HG02943 (cell line): ENCODE measurements around the gene PPFIBP2.

Experiments
- ATAC-seq: cut with Tn5 transposase; IDR thresholded peaks from one replicate; pipeline ENCODE4 v1.9.1; 2021; ENCODE audit warnings: mild to moderate bottlenecking, low read depth, moderate library complexity; ENCODE audit not compliant: unreplicated experiment

Gene PPFIBP2

GRCh38 chr11:7574491-7575130 lies 60.8 kb downstream of the PPFIBP2 start:
- no peak for ATAC-seq

- no peak for ATAC-seq
These were observed 62.3 kb downstream of the PPFIBP2 start for GRCh38 chr11:7575841-7576725.

DNA sequence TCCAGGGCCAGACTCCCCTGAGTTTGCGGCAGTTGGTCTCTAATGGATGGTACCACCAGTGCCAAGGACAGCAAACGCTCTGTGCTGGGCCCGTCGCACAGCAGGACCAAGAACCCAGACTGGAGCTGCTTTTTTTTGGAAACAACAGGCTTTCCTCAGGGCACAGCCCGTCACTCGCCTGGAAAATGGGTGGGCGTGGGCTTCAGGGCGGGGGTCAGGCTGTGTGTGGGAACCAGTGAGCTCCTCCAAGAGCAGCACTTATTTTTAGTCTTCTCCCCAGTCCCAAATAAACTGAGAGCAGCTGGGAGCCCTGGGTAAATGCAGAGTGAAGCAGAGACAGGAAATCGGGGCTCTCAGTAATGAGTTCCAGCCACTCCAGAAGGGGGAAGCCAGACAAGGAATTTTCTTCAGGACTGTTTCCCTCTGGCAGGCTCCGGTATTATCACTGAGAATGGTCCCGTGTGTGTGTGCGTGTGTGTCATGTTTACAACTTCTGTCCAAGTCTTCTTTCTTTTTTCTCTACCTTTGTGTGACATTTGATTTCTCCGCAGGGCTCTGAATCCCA lies 63.0 kb downstream of the PPFIBP2 start:
- no peak for ATAC-seq

- no peak for ATAC-seq
These were observed 63.7 kb downstream of the PPFIBP2 start for GRCh38 chr11:7577291-7578190.

DNA sequence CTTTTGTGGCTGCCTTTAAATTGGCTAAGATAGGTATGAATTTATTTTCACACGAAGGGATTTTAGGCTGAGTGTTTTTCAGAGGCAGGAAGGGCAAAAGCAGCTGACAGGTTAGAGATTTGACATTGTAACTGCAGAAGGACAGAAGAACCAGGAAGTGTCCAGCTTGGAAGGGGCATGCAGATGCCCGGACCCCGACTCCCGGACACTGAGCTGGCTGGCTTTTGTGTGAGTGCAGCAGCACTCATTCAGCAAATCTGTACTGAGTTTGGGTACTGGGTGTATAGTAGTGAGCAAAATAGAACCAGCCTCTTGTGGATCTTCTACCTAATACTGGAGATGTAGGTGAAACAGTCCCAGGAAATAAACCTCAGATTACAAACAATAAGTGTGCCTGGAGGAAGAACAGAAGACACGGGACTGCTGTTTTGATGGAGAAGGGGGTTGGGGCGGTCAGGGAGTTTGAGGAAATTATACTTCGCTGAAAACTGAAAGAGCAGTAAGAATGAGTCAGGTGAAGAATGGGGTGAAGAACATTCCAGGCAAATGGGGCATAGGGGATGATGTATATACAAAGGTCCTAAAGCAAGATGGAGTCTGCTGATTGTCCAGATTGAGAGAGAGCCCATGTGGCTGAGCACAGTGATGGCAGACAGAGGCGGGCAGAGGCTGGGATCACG lies 64.6 kb downstream of the PPFIBP2 start:
- ATAC-seq: no peak

GRCh38 chr11:7579361-7579791 lies 65.6 kb downstream of the PPFIBP2 start:
- ATAC-seq: no peak

DNA sequence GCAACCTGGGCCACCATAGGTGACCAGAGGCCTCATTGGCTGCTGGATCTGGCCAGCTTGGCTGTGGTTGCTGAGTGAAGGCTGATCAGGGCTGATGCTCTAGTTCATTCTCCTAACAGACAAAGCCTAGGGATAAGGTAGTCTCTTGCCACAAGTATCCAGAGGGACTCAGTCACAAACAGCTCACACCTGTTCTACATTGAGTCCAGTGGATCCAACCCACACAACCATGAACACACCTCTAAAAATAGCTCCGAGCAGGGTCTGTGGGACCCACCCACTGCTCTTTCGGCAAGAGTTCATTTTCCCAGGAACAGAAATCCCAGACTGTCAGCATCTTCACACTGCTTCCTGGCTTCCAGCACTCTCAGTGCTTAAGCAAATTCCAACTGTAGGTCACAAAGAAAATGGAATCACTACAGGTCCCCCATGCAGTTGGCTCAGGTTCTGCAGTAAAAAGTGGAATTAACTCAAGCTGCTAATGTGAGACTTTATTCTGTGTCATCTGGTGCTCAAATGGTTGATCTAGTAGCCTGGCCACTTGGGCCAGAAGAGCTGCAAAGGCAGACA lies 67.3 kb downstream of the PPFIBP2 start:
- ATAC-seq: no peak

DNA sequence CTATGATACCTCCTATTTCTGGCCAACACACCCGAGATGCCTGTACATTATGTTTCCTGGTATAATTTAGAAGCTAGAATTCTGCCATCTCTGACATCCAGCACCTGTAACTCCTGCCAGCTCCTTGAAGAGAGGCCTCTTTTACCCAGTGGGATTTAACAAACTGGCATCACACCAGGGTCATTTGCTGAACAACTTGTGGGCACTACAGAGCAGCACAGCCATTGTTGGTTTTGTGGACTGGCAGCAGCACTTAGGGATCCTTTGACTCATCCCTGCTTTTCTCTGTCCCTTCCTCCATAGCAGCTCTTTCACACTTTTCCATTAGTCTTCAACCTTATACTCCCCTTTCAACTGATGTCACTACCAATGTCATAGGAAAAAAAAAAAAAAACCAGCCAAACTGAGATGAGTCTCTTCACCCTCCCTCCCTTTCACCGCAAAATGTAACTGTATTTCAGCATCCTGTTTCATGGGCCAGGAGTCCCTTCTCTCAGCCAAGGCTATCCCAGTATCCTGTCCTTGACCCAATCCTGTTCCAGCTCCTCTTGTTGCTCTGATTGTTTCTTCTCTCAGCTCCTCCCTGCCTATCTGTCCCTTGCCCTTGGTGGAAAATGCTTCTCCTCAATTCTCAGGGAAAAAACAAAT lies 68.7 kb downstream of the PPFIBP2 start:
- ATAC-seq: no peak

- ATAC-seq: no peak
These were observed 69.4 kb downstream of the PPFIBP2 start for GRCh38 chr11:7583248-7583647.

- no peak for ATAC-seq
These were observed 71.1 kb downstream of the PPFIBP2 start for GRCh38 chr11:7584910-7585309.

DNA sequence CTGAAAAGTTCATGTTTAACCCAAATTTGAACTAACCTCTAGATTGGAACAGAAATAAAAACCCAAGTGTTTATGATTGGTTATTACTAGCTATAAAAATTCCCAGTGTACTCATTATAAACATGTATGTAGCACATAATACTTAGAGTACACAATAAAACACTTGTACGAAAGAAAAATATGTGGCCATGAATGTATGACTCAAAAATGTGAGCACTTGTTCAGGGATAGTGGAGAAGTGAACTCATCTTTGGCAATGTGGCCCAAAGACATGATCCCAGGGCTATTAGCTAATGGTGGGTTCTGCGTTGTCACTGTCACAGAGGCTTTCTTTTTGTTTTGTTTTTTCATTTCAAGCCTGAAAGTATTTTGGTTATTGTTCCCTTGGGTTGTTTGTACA lies 72.0 kb downstream of the PPFIBP2 start:
- ATAC-seq: no peak

- ATAC-seq: no peak
These were observed 72.6 kb downstream of the PPFIBP2 start for GRCh38 chr11:7586376-7586775.

- no peak for ATAC-seq
These were observed 73.9 kb downstream of the PPFIBP2 start for GRCh38 chr11:7587712-7588111.

DNA sequence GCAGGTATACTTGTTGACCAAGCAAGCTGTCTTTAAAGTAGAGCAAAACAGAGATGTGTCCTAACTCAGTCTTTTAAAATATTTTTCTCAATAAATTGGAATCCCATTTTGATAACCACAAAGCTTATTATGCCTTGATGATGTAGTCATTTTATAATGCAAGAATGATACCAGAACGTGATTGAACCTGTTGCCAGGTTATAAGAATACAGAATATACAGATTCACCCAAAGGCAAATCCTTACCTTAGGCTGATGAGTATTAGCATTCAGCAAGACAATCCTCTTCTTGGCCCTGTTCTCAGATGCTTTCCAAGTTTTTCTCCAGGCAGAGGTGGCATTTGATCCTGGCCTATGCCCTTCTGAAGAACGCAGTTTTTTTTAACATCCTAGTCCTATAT lies 76.1 kb downstream of the PPFIBP2 start:
- ATAC-seq: no peak

DNA sequence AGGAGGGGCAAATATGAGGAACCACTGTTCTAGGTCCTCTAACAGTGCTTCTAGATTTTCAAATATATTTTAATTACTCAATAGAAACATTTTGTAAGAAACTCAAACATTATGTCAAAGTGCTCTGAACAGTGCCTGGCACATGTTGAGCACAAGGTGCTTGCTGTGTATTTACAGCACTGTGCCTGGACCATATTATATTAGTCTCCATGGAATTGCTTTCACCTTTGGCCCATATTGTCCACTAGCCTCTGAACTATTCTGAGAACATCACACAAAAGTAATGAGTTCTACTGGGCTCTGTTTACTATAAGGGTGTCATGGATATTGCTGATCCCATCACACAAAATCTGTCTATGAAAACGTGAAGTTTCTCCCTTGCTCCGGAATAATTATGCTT lies 76.7 kb downstream of the PPFIBP2 start:
- ATAC-seq: no peak

- ATAC-seq: no peak
These were observed 77.5 kb downstream of the PPFIBP2 start for GRCh38 chr11:7591107-7591894.

GRCh38 chr11:7591987-7592386 lies 78.2 kb downstream of the PPFIBP2 start:
- ATAC-seq: no peak

DNA sequence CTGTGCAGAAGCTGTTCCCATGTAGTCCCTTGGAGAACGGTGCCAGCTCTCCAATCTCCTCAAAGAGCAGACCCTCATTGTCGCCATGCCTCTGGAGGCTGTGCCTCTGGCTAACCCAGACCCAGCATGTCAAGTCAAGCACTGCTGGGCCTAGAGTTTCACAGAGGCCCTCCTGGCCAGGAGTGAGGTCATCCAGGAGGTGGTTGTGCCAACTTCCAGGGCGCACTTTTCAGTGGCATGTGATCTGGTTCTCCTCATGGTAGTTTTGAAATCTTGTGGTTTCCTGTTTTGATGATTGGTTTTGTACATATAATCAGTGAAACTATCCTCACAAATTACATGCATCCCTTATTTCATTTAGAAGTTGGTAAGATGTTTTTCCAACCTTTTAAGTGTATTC lies 78.9 kb downstream of the PPFIBP2 start:
- no peak for ATAC-seq
